ENCODE results near the gene CD40LG.

- TF ChIP-seq CTCF (IDR thresholded peaks at IDR 0.05; ENCODE audit: borderline replicate concordance, extremely low read depth, low read length, poor library complexity, severe bottlenecking): peak; percentile 59
- no peak for TF ChIP-seq EZH2 (IDR thresholded peaks at IDR 0.05; ENCODE audit: borderline replicate concordance, low read depth, low read length, severe bottlenecking)
Observed at GRCh38 chrX:136608295-136608933, 39.5 kb upstream of the CD40LG start.

Measured in DND-41 (cell line).